ENCODE measurements around the gene SNAPIN.

DNA sequence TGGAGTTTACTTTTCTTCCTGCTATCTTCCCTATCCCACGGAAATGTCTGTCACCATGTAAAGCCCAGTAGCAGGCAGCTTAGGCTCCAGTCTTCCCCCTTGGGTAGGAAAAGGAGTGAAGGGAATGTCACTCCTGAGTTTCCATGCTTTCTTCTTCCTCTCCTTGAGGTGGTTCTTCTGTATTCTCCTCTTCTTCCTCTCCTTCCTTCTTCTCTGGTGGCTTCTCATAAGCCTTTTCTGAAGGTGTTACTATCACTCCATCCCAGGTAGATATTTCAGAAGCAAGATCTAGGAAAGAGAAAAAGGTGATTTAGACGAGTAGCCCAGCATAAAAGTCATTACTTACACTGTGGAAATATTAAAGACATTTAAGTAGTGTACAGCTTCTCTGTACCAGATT lies 3.8 kb downstream of the SNAPIN start:
- no peak for TF ChIP-seq CTCF (conservative IDR thresholded peaks at IDR 0.05; ENCODE audit: low read length)
- no peak for TF ChIP-seq EZH2phosphoT487 (IDR thresholded peaks at IDR 0.05; ENCODE audit: borderline replicate concordance)

Measured in Loucy (cell line).